HEK293 (cell line): ENCODE results near the gene CSKMT.
A peak's percentile ranks its signal among the peaks of the same experiment; 100 is the strongest.

Experiments
- CTCF ChIA-PET: fragments of 350-600 bp; formaldehyde crosslinking; extraction: SDS; loops from one replicate; lab custom pipeline; 2021; ENCODE audit warnings: antibody characterized with exemption; lab: Yijun Ruan, JAX
- POLR2A ChIA-PET: fragments of 300-600 bp; formaldehyde crosslinking; extraction: SDS; loops from one replicate; lab custom pipeline; 2020; ENCODE audit warnings: antibody characterized with exemption, inconsistent platforms; lab: Yijun Ruan, JAX
- H3K27ac ChIP-seq: fragments of 200-500 bp; sonication (Bioruptor generic); 2 replicates; pipeline ENCODE4 v1.5.1; 2014; ENCODE audit warnings: low read depth, low read length, control low read depth, inconsistent platforms; ENCODE audit errors: extremely low read depth
- H3K36me3 ChIP-seq, 2 experiments: fragments of 200-500 bp in 1 of 2; sonication (Bioruptor generic) in 1 of 2; 1 replicate in 1 of 2; 2 replicates in 1 of 2; pipeline ENCODE4 v1.5.1; 2014 to 2017; ENCODE audit warnings: inconsistent platforms in 2 of 2, low read length in 2 of 2; ENCODE audit not compliant: control insufficient read depth in 2 of 2, insufficient read depth in 1 of 2
- H3K4me1 ChIP-seq: fragments of 200-500 bp; sonication (Bioruptor generic); 2 replicates; pipeline ENCODE4 v1.5.1; 2014; ENCODE audit warnings: mild to moderate bottlenecking, low read length, inconsistent platforms; ENCODE audit not compliant: control insufficient read depth, insufficient read depth
- H3K4me3 ChIP-seq: 2 replicates; pipeline ENCODE4 v1.5.1; 2011; ENCODE audit warnings: low read depth, mild to moderate bottlenecking, control low read depth, low read length, moderate library complexity
- H3K9me3 ChIP-seq: fragments of 200-500 bp; sonication (Bioruptor generic); 2 replicates; pipeline ENCODE4 v1.5.1; 2014; ENCODE audit warnings: low read depth, low read length, inconsistent platforms; ENCODE audit not compliant: control insufficient read depth, insufficient read depth
- KLF10 ChIP-seq: fragments of 450-650 bp; IDR thresholded peaks from 2 replicates; pipeline ENCODE4 v1.5.1; 2018; ENCODE audit warnings: missing biosample characterization, mild to moderate bottlenecking, missing genetic modification characterization
- KLF16 ChIP-seq: fragments of 450-650 bp; formaldehyde crosslinking; IDR thresholded peaks from 2 replicates; pipeline ENCODE4 v1.5.1; 2017; ENCODE audit warnings: missing biosample characterization, missing genetic modification characterization
- KLF8 ChIP-seq: fragments of 450-650 bp; formaldehyde crosslinking; IDR thresholded peaks from 2 replicates; pipeline ENCODE4 v1.5.1; 2016; ENCODE audit warnings: missing biosample characterization, missing genetic modification characterization
- SP2 ChIP-seq: fragments of 450-650 bp; formaldehyde crosslinking; IDR thresholded peaks from 2 replicates; pipeline ENCODE4 v1.5.1; 2016; ENCODE audit warnings: missing biosample characterization, missing genetic modification characterization
- WT1 ChIP-seq: fragments of 450-650 bp; formaldehyde crosslinking; IDR thresholded peaks from 2 replicates; pipeline ENCODE4 v1.5.1; 2016; ENCODE audit warnings: missing biosample characterization, missing genetic modification characterization
- ZBTB20 ChIP-seq: fragments of 450-650 bp; formaldehyde crosslinking; IDR thresholded peaks from 2 replicates; pipeline ENCODE4 v1.5.1; 2016; ENCODE audit warnings: missing biosample characterization, missing genetic modification characterization
- ZBTB8A ChIP-seq: fragments of 450-650 bp; formaldehyde crosslinking; IDR thresholded peaks from 2 replicates; pipeline ENCODE4 v1.5.1; 2016; ENCODE audit warnings: missing biosample characterization, missing genetic modification characterization
- ZEB2 ChIP-seq: fragments of 450-650 bp; formaldehyde crosslinking; IDR thresholded peaks from 2 replicates; pipeline ENCODE4 v1.5.1; 2016; ENCODE audit warnings: missing biosample characterization, missing genetic modification characterization
- ZNF341 ChIP-seq: fragments of 450-650 bp; formaldehyde crosslinking; IDR thresholded peaks from 2 replicates; pipeline ENCODE4; 2016; ENCODE audit warnings: low read depth, missing biosample characterization, missing genetic modification characterization
- ZNF354C ChIP-seq: fragments of 450-650 bp; formaldehyde crosslinking; IDR thresholded peaks from 2 replicates; pipeline ENCODE4 v1.5.1; 2016; ENCODE audit warnings: missing biosample characterization, missing genetic modification characterization, low read depth, borderline replicate concordance
- ZNF404 ChIP-seq: fragments of 450-650 bp; formaldehyde crosslinking; IDR thresholded peaks from 2 replicates; pipeline ENCODE4 v1.5.1; 2017; ENCODE audit warnings: missing biosample characterization, missing genetic modification characterization
- ZNF558 ChIP-seq: fragments of 450-650 bp; formaldehyde crosslinking; IDR thresholded peaks from 2 replicates; pipeline ENCODE4 v1.5.1; 2016; ENCODE audit warnings: missing biosample characterization, missing genetic modification characterization
- ZNF600 ChIP-seq: fragments of 450-650 bp; formaldehyde crosslinking; IDR thresholded peaks from 2 replicates; pipeline ENCODE4 v1.5.1; 2016; ENCODE audit warnings: missing biosample characterization, missing genetic modification characterization
- ZNF707 ChIP-seq: fragments of 450-650 bp; formaldehyde crosslinking; IDR thresholded peaks from 2 replicates; pipeline ENCODE4 v1.5.1; 2016; ENCODE audit warnings: missing biosample characterization, missing genetic modification characterization
- ZNF837 ChIP-seq: fragments of 450-650 bp; formaldehyde crosslinking; IDR thresholded peaks from 2 replicates; pipeline ENCODE4 v1.5.1; 2016; ENCODE audit warnings: missing biosample characterization, missing genetic modification characterization
- ZSCAN23 ChIP-seq: fragments of 450-650 bp; formaldehyde crosslinking; IDR thresholded peaks from 2 replicates; pipeline ENCODE4 v1.5.1; 2016; ENCODE audit warnings: missing biosample characterization, missing genetic modification characterization
- TF ChIP-seq, protein P1 (sequence below): fragments of 450-650 bp; formaldehyde crosslinking; IDR thresholded peaks from 2 replicates; pipeline ENCODE4 v1.5.1; 2016; ENCODE audit warnings: missing biosample characterization, missing genetic modification characterization
- TF ChIP-seq, protein P2 (sequence below): fragments of 450-650 bp; formaldehyde crosslinking; IDR thresholded peaks from 2 replicates; pipeline ENCODE4 v1.5.1; 2017; ENCODE audit warnings: missing biosample characterization, mild to moderate bottlenecking, missing genetic modification characterization, moderate library complexity
- TF ChIP-seq, protein P3 (sequence below): fragments of 450-650 bp; formaldehyde crosslinking; IDR thresholded peaks from 2 replicates; pipeline ENCODE4 v1.5.1; 2016; ENCODE audit warnings: missing biosample characterization, missing genetic modification characterization
- TF ChIP-seq, protein P4 (sequence below): fragments of 450-650 bp; formaldehyde crosslinking; IDR thresholded peaks from 2 replicates; pipeline ENCODE4 v1.5.1; 2016; ENCODE audit warnings: missing biosample characterization, missing genetic modification characterization
- TF ChIP-seq, protein P5 (sequence below): fragments of 450-650 bp; formaldehyde crosslinking; IDR thresholded peaks from 2 replicates; pipeline ENCODE4 v1.5.1; 2016; ENCODE audit warnings: missing biosample characterization, missing genetic modification characterization
- TF ChIP-seq, protein P6 (sequence below): fragments of 450-650 bp; formaldehyde crosslinking; IDR thresholded peaks from 2 replicates; pipeline ENCODE4 v1.5.1; 2016; ENCODE audit warnings: missing biosample characterization, missing genetic modification characterization
- TF ChIP-seq, protein P7 (sequence below): fragments of 450-650 bp; formaldehyde crosslinking; optimal IDR thresholded peaks from 2 replicates; pipeline ENCODE3; 2016; ENCODE audit warnings: missing biosample characterization, mild to moderate bottlenecking, missing genetic modification characterization

The CSKMT gene, protein sequence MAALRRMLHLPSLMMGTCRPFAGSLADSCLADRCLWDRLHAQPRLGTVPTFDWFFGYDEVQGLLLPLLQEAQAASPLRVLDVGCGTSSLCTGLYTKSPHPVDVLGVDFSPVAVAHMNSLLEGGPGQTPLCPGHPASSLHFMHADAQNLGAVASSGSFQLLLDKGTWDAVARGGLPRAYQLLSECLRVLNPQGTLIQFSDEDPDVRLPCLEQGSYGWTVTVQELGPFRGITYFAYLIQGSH

DNA sequence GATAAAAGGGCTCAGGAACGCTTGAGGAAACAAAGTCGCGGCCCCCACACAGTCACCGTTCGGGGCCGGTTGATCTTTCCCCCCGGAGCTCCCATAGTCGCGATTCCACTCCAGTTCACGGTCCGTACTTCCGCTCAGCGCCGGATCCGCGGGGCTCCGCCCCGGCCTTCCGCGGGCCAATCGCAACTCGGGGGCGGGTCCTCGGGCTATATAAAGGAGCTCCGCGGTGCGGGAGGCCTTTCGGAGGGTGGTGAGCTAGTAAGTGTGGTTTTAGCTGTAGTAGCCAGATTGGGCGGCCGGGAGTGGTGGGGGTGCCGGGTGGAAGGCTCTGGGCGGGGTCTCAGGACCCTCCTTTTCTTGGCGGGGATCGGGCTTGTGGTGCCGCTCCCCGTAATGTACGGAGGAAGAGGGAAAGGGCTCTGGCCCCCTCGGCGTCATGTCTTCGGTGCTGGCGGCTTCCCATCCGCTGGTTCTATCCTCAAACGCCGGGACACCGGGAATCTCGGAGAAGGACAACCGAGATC, at the start of gene CSKMT, which contains the start of gene C11orf98:
Gene CSKMT (plus strand): TSS at position 238 of the 524 bp plus-strand sequence. CDS start 568 bp downstream, outside the sequence.
Gene C11orf98 (minus strand): TSS at position 136 of the 524 bp plus-strand sequence. CDS start 41 bp downstream, at position 95.
- ChIA-PET CTCF (interaction anchor here (0.6 to 2.5 kb wide), 11 partner anchors 10 to 121 kb away, joined by 3 to 10 read pairs (median 3); partner anchors contain the start of gene HNRNPUL2), POLR2A (interaction anchor here (0.6 to 5.0 kb wide), 49 partner anchors 9 to 240 kb away, joined by 3 to 90 read pairs (median 5); partner anchors contain the start of genes B3GAT3, EEF1G, GANAB and HNRNPUL2)
- Histone ChIP-seq H3K4me3 (peak within 1 kb of the TSS; percentile 89), H3K36me3 (peaks cover 0 to 43% of the 10 kb centered on the region in 2 experiments; a peak in 2 of 3 replicates), H3K4me1 (no peaks in the 10 kb centered on the region), H3K9me3 (no peaks in the 10 kb centered on the region), H3K27ac (peak within 1 kb of the TSS; percentile 66)
- TF ChIP-seq, protein P1, sequence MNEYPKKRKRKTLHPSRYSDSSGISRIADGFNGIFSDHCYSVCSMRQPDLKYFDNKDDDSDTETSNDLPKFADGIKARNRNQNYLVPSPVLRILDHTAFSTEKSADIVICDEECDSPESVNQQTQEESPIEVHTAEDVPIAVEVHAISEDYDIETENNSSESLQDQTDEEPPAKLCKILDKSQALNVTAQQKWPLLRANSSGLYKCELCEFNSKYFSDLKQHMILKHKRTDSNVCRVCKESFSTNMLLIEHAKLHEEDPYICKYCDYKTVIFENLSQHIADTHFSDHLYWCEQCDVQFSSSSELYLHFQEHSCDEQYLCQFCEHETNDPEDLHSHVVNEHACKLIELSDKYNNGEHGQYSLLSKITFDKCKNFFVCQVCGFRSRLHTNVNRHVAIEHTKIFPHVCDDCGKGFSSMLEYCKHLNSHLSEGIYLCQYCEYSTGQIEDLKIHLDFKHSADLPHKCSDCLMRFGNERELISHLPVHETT (tag by site-specific recombination): 0 out of 2 replicates have a peak, but pooled peaks have one; percentile 11
- TF ChIP-seq ZNF341: peak; percentile 61; the same call in 1 of the 2 replicates
- TF ChIP-seq ZNF354C (tag by site-specific recombination): no peak
- TF ChIP-seq KLF8: peak; percentile 69
- no peak for TF ChIP-seq ZNF707
- TF ChIP-seq KLF16 (tag by site-specific recombination): 0 out of 2 replicates have a peak, but pooled peaks have one; percentile 30
- TF ChIP-seq SP2 (tag by site-specific recombination): peak; percentile 65
- no peak for TF ChIP-seq ZNF837 (tag by site-specific recombination)
- peak; percentile 72 for TF ChIP-seq KLF10 (tag by site-specific recombination)
- TF ChIP-seq, protein P2, sequence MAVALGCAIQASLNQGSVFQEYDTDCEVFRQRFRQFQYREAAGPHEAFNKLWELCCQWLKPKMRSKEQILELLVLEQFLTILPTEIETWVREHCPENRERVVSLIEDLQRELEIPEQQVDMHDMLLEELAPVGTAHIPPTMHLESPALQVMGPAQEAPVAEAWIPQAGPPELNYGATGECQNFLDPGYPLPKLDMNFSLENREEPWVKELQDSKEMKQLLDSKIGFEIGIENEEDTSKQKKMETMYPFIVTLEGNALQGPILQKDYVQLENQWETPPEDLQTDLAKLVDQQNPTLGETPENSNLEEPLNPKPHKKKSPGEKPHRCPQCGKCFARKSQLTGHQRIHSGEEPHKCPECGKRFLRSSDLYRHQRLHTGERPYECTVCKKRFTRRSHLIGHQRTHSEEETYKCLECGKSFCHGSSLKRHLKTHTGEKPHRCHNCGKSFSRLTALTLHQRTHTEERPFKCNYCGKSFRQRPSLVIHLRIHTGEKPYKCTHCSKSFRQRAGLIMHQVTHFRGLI (tag by site-specific recombination): 0 out of 2 replicates have a peak, but pooled peaks have one; percentile 1
- TF ChIP-seq, protein P3, sequence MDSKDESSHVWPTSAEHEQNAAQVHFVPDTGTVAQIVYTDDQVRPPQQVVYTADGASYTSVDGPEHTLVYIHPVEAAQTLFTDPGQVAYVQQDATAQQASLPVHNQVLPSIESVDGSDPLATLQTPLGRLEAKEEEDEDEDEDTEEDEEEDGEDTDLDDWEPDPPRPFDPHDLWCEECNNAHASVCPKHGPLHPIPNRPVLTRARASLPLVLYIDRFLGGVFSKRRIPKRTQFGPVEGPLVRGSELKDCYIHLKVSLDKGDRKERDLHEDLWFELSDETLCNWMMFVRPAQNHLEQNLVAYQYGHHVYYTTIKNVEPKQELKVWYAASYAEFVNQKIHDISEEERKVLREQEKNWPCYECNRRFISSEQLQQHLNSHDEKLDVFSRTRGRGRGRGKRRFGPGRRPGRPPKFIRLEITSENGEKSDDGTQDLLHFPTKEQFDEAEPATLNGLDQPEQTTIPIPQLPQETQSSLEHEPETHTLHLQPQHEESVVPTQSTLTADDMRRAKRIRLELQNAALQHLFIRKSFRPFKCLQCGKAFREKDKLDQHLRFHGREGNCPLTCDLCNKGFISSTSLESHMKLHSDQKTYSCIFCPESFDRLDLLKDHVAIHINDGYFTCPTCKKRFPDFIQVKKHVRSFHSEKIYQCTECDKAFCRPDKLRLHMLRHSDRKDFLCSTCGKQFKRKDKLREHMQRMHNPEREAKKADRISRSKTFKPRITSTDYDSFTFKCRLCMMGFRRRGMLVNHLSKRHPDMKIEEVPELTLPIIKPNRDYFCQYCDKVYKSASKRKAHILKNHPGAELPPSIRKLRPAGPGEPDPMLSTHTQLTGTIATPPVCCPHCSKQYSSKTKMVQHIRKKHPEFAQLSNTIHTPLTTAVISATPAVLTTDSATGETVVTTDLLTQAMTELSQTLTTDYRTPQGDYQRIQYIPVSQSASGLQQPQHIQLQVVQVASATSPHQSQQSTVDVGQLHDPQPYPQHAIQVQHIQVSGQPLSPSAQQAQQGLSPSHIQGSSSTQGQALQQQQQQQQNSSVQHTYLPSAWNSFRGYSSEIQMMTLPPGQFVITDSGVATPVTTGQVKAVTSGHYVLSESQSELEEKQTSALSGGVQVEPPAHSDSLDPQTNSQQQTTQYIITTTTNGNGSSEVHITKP (tag by site-specific recombination): peak; percentile 63; the same call in 1 of the 2 replicates
- no peak for TF ChIP-seq ZNF558 (tag by site-specific recombination)
- peak; percentile 4; the same call in 1 of the 2 replicates for TF ChIP-seq ZBTB8A
- TF ChIP-seq ZEB2 (tag by site-specific recombination): peak; percentile 77; the same call in 1 of the 2 replicates
- 0 out of 2 replicates have a peak, but pooled peaks have one; percentile 3 for TF ChIP-seq ZBTB20 (tag by site-specific recombination)
- TF ChIP-seq, protein P4, sequence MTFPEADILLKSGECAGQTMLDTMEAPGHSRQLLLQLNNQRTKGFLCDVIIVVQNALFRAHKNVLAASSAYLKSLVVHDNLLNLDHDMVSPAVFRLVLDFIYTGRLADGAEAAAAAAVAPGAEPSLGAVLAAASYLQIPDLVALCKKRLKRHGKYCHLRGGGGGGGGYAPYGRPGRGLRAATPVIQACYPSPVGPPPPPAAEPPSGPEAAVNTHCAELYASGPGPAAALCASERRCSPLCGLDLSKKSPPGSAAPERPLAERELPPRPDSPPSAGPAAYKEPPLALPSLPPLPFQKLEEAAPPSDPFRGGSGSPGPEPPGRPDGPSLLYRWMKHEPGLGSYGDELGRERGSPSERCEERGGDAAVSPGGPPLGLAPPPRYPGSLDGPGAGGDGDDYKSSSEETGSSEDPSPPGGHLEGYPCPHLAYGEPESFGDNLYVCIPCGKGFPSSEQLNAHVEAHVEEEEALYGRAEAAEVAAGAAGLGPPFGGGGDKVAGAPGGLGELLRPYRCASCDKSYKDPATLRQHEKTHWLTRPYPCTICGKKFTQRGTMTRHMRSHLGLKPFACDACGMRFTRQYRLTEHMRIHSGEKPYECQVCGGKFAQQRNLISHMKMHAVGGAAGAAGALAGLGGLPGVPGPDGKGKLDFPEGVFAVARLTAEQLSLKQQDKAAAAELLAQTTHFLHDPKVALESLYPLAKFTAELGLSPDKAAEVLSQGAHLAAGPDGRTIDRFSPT (tag by site-specific recombination): no peak
- no peak for TF ChIP-seq ZSCAN23
- TF ChIP-seq ZNF404 (tag by site-specific recombination): no peak
- TF ChIP-seq, protein P5, sequence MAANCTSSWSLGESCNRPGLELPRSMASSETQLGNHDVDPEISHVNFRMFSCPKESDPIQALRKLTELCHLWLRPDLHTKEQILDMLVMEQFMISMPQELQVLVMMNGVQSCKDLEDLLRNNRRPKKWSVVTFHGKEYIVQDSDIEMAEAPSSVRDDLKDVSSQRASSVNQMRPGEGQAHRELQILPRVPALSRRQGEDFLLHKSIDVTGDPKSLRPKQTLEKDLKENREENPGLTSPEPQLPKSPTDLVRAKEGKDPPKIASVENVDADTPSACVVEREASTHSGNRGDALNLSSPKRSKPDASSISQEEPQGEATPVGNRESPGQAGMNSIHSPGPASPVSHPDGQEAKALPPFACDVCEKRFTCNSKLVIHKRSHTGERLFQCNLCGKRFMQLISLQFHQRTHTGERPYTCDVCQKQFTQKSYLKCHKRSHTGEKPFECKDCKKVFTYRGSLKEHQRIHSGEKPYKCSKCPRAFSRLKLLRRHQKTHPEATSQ: no peak
- 0 out of 2 replicates have a peak, but pooled peaks have one; percentile 5 for TF ChIP-seq WT1
- 0 out of 2 replicates have a peak, but pooled peaks have one; percentile 56 for TF ChIP-seq ZNF600 (tag by site-specific recombination)
- TF ChIP-seq, protein P6, sequence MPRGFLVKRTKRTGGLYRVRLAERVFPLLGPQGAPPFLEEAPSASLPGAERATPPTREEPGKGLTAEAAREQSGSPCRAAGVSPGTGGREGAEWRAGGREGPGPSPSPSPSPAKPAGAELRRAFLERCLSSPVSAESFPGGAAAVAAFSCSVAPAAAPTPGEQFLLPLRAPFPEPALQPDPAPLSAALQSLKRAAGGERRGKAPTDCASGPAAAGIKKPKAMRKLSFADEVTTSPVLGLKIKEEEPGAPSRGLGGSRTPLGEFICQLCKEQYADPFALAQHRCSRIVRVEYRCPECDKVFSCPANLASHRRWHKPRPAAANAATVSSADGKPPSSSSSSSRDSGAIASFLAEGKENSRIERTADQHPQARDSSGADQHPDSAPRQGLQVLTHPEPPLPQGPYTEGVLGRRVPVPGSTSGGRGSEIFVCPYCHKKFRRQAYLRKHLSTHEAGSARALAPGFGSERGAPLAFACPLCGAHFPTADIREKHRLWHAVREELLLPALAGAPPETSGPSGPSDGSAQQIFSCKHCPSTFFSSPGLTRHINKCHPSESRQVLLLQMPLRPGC (tag by site-specific recombination): 0 out of 2 replicates have a peak, but pooled peaks have one; percentile 16
- TF ChIP-seq, protein P7, sequence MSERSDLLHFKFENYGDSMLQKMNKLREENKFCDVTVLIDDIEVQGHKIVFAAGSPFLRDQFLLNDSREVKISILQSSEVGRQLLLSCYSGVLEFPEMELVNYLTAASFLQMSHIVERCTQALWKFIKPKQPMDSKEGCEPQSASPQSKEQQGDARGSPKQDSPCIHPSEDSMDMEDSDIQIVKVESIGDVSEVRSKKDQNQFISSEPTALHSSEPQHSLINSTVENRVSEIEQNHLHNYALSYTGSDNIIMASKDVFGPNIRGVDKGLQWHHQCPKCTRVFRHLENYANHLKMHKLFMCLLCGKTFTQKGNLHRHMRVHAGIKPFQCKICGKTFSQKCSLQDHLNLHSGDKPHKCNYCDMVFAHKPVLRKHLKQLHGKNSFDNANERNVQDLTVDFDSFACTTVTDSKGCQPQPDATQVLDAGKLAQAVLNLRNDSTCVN (tag by site-specific recombination): peak; percentile 55
